Measurements from ENCODE around the gene SLC26A9. TPM values are rescaled to one million over a fixed set of nuclear protein-coding genes. Genes with fewer than 3 reads are reported as not detected.
"Not testable (repeated sequence)": the region's sequence is repeated elsewhere in the genome, so short reads cannot be mapped to it uniquely, and the experiment has no call there.

The SLC26A9 gene
- total RNA-seq, 2 donors from 2014 or later = 24.4 to 35.4 TPM

- H3K36me3 ChIP-seq = no peaks in the 10 kb centered on the region
- no peak overlapping the region for H3K27ac ChIP-seq
- no peak overlapping the region for H3K4me3 ChIP-seq
- DNase-seq (ENCODE audit: low spot score) = no peak
- TF ChIP-seq, protein P1, sequence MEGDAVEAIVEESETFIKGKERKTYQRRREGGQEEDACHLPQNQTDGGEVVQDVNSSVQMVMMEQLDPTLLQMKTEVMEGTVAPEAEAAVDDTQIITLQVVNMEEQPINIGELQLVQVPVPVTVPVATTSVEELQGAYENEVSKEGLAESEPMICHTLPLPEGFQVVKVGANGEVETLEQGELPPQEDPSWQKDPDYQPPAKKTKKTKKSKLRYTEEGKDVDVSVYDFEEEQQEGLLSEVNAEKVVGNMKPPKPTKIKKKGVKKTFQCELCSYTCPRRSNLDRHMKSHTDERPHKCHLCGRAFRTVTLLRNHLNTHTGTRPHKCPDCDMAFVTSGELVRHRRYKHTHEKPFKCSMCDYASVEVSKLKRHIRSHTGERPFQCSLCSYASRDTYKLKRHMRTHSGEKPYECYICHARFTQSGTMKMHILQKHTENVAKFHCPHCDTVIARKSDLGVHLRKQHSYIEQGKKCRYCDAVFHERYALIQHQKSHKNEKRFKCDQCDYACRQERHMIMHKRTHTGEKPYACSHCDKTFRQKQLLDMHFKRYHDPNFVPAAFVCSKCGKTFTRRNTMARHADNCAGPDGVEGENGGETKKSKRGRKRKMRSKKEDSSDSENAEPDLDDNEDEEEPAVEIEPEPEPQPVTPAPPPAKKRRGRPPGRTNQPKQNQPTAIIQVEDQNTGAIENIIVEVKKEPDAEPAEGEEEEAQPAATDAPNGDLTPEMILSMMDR (IDR thresholded peaks at IDR 0.05) = no peak
- peaks cover 0 to 10% of the 10 kb centered on the region in 2 donors for H3K9me3 ChIP-seq
- no peaks in the 10 kb centered on the region for H3K27me3 ChIP-seq
- no peaks in the 10 kb centered on the region for H3K4me1 ChIP-seq
Measured at GRCh38 chr1:205883792-205884191, 59.5 kb downstream of the SLC26A9 start.

- DNase-seq (ENCODE audit: low spot score) = no peak
- Histone ChIP-seq H3K27ac (no peak overlapping the region), H3K27me3 (no peaks in the 10 kb centered on the region), H3K4me3 (no peak overlapping the region), H3K4me1 (no peaks in the 10 kb centered on the region), H3K9me3 (peaks cover 0 to 18% of the 10 kb centered on the region in 2 donors), H3K36me3 (no peaks in the 10 kb centered on the region)
- TF ChIP-seq, protein P1 (IDR thresholded peaks at IDR 0.05) = no peak
Measured at GRCh38 chr1:205880923-205881322, 62.3 kb downstream of the SLC26A9 start.

DNA sequence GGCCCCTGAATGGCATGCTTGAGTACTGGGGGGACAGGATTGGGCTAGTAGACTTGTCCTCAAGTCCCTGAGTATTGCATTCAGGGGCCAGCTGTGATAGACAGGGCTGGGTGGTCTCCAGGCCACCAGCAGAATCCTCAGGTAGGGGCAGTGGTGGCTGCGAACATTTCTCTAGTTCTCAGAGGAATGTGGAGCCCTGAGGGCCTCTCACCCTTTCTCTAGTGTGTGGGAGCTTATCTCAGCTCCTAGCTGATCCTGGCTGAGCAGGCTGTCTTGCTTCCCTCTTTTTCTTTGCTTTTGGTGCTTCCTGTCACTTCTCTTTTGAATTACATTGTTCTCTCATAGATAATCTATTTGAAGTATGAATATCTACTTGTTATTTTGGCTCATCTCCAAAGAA lies 63.3 kb downstream of the SLC26A9 start:
- Histone ChIP-seq H3K36me3 (no peaks in the 10 kb centered on the region), H3K4me3 (no peak overlapping the region), H3K4me1 (no peaks in the 10 kb centered on the region), H3K9me3 (peaks cover 0 to 18% of the 10 kb centered on the region in 2 donors), H3K27me3 (no peaks in the 10 kb centered on the region), H3K27ac (no peak overlapping the region)
- TF ChIP-seq, protein P1 (IDR thresholded peaks at IDR 0.05) = no peak
- no peak for DNase-seq (ENCODE audit: low spot score)

GRCh38 chr1:205878026-205878425 lies 65.2 kb downstream of the SLC26A9 start:
- TF ChIP-seq, protein P1 (IDR thresholded peaks at IDR 0.05) = no peak
- Histone ChIP-seq H3K4me1 (no peaks in the 10 kb centered on the region), H3K9me3 (peaks cover 0 to 18% of the 10 kb centered on the region in 2 donors), H3K36me3 (no peaks in the 10 kb centered on the region), H3K4me3 (no peak overlapping the region), H3K27me3 (no peaks in the 10 kb centered on the region), H3K27ac (no peak overlapping the region)
- no peak for DNase-seq (ENCODE audit: low spot score)

- not testable (repeated sequence) for DNase-seq (ENCODE audit: low spot score); H3K4me1 ChIP-seq; H3K36me3 ChIP-seq; H3K27me3 ChIP-seq; H3K4me3 ChIP-seq; H3K9me3 ChIP-seq; H3K27ac ChIP-seq
Measured at GRCh38 chr1:205873148-205873547, 70.1 kb downstream of the SLC26A9 start.

- Histone ChIP-seq H3K27ac (no peak overlapping the region), H3K27me3 (no peaks in the 10 kb centered on the region), H3K9me3 (no peaks in the 10 kb centered on the region), H3K4me1 (no peaks in the 10 kb centered on the region), H3K4me3 (no peak overlapping the region), H3K36me3 (no peaks in the 10 kb centered on the region)
- no peak for DNase-seq (ENCODE audit: low spot score)
- TF ChIP-seq, protein P1 (IDR thresholded peaks at IDR 0.05) = no peak
Measured at GRCh38 chr1:205870236-205870635, 73.0 kb downstream of the SLC26A9 start.

Other genes starting within 250 kb of the SLC26A9 start
- gene NUCKS1, start 193.3 kb downstream of the SLC26A9 start, total RNA-seq = 100 to 1,000 TPM; 109 to 128 TPM
- 10 to 100 TPM; 17.7 to 18.6 TPM for gene RAB29, start 168.0 kb downstream of the SLC26A9 start, total RNA-seq
- gene SLC41A1, start 130.3 kb downstream of the SLC26A9 start, total RNA-seq = 100 to 1,000 TPM; 204 to 255 TPM
- gene PM20D1, start 93.3 kb downstream of the SLC26A9 start, total RNA-seq = 1 to 10 TPM; 1.2 to 1.4 TPM
- gene RAB7B, start 59.9 kb upstream of the SLC26A9 start, total RNA-seq = 1 to 10 TPM; 4.8 to 5.1 TPM
- 1 to 10 TPM in 1 of 2 donors, not detected in 1; 1.1 TPM for gene CTSE, start 80.4 kb upstream of the SLC26A9 start, total RNA-seq
- not detected for gene RHEX, start 109.7 kb upstream of the SLC26A9 start, total RNA-seq
- gene AVPR1B, start 173.9 kb upstream of the SLC26A9 start, total RNA-seq = not detected